HCT116 (cell line): Measurements from ENCODE around the gene GRIP2. TPM values are rescaled to one million over a fixed set of nuclear protein-coding genes. Genes with fewer than 3 reads are reported as not detected.

Source experiments
- ATAC-seq: fragments of 200-7000 bp; cut with Tn5 transposase; 2 replicates; pipeline ENCODE4 v1.9.1; 2020; ENCODE audit warnings: mild to moderate bottlenecking, moderate library complexity
- BruUV-seq: library from RNA; stranded (reverse); fragments of 400-500 nt; replicated peaks from 2 replicates; lab custom pipeline; 2021; lab: Mats Ljungman, UMichigan
- CTCF ChIA-PET: fragments of 300-600 bp; sonication (Branson Sonifier 250); formaldehyde crosslinking; loops from one replicate; lab custom pipeline; 2021; ENCODE audit warnings: antibody characterized with exemption; lab: Charles Lee
- POLR2A ChIA-PET: fragments of 300-600, 350-600 bp; sonication (Branson Sonifier 250); formaldehyde crosslinking; loops from one replicate; lab custom pipeline; 2021; ENCODE audit warnings: antibody characterized with exemption; lab: Charles Lee
- RAD21 ChIA-PET, 2 experiments: fragments of 300-600 bp; sonication (Branson Sonifier 250); formaldehyde crosslinking; loops; one replicate each; lab custom pipeline; 2023; ENCODE audit warnings: low total read pairs in 2 of 2; ENCODE audit not compliant: uncharacterized antibody in 2 of 2, unreplicated experiment in 2 of 2, low non-redundant PET in 1 of 2; lab: Charles Lee
- DNase-seq: peaks from one replicate; pipeline ENCODE4 v3.0.0-alpha.2; 2010; ENCODE audit warnings: low read depth, low spot score
- H2AFZ ChIP-seq: fragments of 200-600 bp; shearing (Covaris generic), sonication (generic); 2 replicates; pipeline ENCODE4 v1.6.1; 2017; ENCODE audit warnings: low read depth, mixed run types, mixed read lengths, antibody characterized with exemption, low read length; ENCODE audit not compliant: poor library complexity, severe bottlenecking
- H3K27ac ChIP-seq: 2 replicates; pipeline ENCODE4 v1.5.1; 2012; ENCODE audit warnings: low read depth, low read length
- H3K27me3 ChIP-seq: fragments of 200-600 bp; sonication (generic); 2 replicates; pipeline ENCODE4 v1.6.1; 2016; ENCODE audit warnings: mixed run types, low read length, mixed read lengths; ENCODE audit not compliant: insufficient read depth
- H3K36me3 ChIP-seq, 2 experiments: fragments of 200-500 bp in 1 of 2; fragments of 200-600 bp in 1 of 2; sonication (Bioruptor generic) in 1 of 2; sonication (generic) in 1 of 2; 2 replicates each; pipeline versions ENCODE4 v1.5.1 to v1.6.1; 2014 to 2016; ENCODE audit warnings: low read length in 2 of 2, inconsistent platforms in 1 of 2, mixed read lengths in 1 of 2, mixed run types in 1 of 2; ENCODE audit not compliant: insufficient read depth in 2 of 2, control insufficient read depth in 1 of 2
- H3K4me1 ChIP-seq, 2 experiments: fragments of 200-600 bp in 1 of 2; sonication (generic) in 1 of 2; 2 replicates each; pipeline versions ENCODE4 v1.5.1 to v1.6.1; 2012 to 2017; ENCODE audit warnings: low read length in 2 of 2, inconsistent platforms in 1 of 2, mild to moderate bottlenecking in 1 of 2, mixed read lengths in 1 of 2, mixed run types in 1 of 2, moderate library complexity in 1 of 2; ENCODE audit not compliant: insufficient read depth in 2 of 2, control insufficient read depth in 1 of 2
- H3K4me2 ChIP-seq: fragments of 200-600 bp; sonication (generic); 2 replicates; pipeline ENCODE4 v1.6.1; 2017; ENCODE audit warnings: mixed run types, low read length, mixed read lengths
- H3K4me3 ChIP-seq, 2 experiments: fragments of 200-600 bp in 1 of 2; sonication (generic) in 1 of 2; replicated peaks in 1 of 2; 2 replicates each; pipeline ENCODE4 v1.5.1; 2011 to 2016; ENCODE audit warnings: low read length in 2 of 2, control low read depth in 1 of 2, low read depth in 1 of 2, mild to moderate bottlenecking in 1 of 2, mixed read lengths in 1 of 2, mixed run types in 1 of 2
- H3K79me2 ChIP-seq: fragments of 200-600 bp; sonication (generic); 2 replicates; pipeline ENCODE4 v1.6.1; 2017; ENCODE audit warnings: mild to moderate bottlenecking, mixed run types, low read length, moderate library complexity, mixed read lengths; ENCODE audit not compliant: insufficient read depth
- H3K9ac ChIP-seq: fragments of 200-600 bp; sonication (generic); 2 replicates; pipeline ENCODE4 v1.6.1; 2016; ENCODE audit warnings: low read length, mixed read lengths
- H3K9me2 ChIP-seq: fragments of 200-600 bp; sonication (generic), shearing (Covaris generic); 2 replicates; pipeline ENCODE4 v1.6.1; 2017; ENCODE audit warnings: mixed run types, mild to moderate bottlenecking, moderate library complexity; ENCODE audit not compliant: insufficient read depth
- H3K9me3 ChIP-seq, 2 experiments: fragments of 200-500 bp in 1 of 2; fragments of 200-600 bp in 1 of 2; sonication (Bioruptor generic) in 1 of 2; sonication (generic) in 1 of 2; 2 replicates each; pipeline ENCODE4 v1.6.1; 2014 to 2017; ENCODE audit warnings: low read length in 2 of 2, mixed read lengths in 2 of 2, inconsistent platforms in 1 of 2, low read depth in 1 of 2, mild to moderate bottlenecking in 1 of 2, mixed run types in 1 of 2, moderate library complexity in 1 of 2; ENCODE audit not compliant: control insufficient read depth in 1 of 2, insufficient read depth in 1 of 2
- H4K20me1 ChIP-seq: fragments of 200-600 bp; sonication (generic), shearing (Covaris generic); 2 replicates; pipeline ENCODE4 v1.6.1; 2017; ENCODE audit warnings: mixed run types, mild to moderate bottlenecking, moderate library complexity; ENCODE audit not compliant: insufficient read depth
- ATF3 ChIP-seq: IDR thresholded peaks from 2 replicates; pipeline ENCODE4 v1.6.1; 2012
- CBX3 ChIP-seq: IDR thresholded peaks from 2 replicates; pipeline ENCODE4 v1.6.1; 2012; ENCODE audit warnings: low read depth
- CTCF ChIP-seq, 3 experiments: fragments of 200-600 bp in 1 of 3; sonication (generic) in 1 of 3; IDR thresholded peaks in 2 of 3; conservative IDR thresholded peaks in 1 of 3; 2 replicates each; pipeline ENCODE4 v1.5.1; 2012 to 2017; ENCODE audit warnings: low read depth in 2 of 3, low read length in 2 of 3, antibody characterized with exemption in 1 of 3, borderline replicate concordance in 1 of 3, control low read depth in 1 of 3, mild to moderate bottlenecking in 1 of 3, mixed read lengths in 1 of 3, mixed run types in 1 of 3, moderate library complexity in 1 of 3; ENCODE audit not compliant: insufficient read depth in 1 of 3
- EGR1 ChIP-seq: IDR thresholded peaks from 2 replicates; pipeline ENCODE4 v1.6.1; 2012; ENCODE audit warnings: low read depth
- MAX ChIP-seq: IDR thresholded peaks from 2 replicates; pipeline ENCODE4 v1.6.1; 2012
- RAD21 ChIP-seq: IDR thresholded peaks from 2 replicates; pipeline ENCODE4 v1.6.1; 2012; ENCODE audit warnings: low read depth, mild to moderate bottlenecking
- REST ChIP-seq: IDR thresholded peaks from 2 replicates; pipeline ENCODE4 v1.6.1; 2012; ENCODE audit warnings: low read depth
- SRF ChIP-seq: IDR thresholded peaks from 2 replicates; pipeline ENCODE4 v1.6.1; 2012; ENCODE audit warnings: low read depth
- TCF7L2 ChIP-seq: IDR thresholded peaks from 2 replicates; pipeline ENCODE4 v1.7.0; 2011; ENCODE audit warnings: borderline replicate concordance, inconsistent platforms; ENCODE audit not compliant: insufficient read depth, insufficient read length; ENCODE audit errors: extremely low read depth
- ZFX ChIP-seq: fragments of 450-650 bp; IDR thresholded peaks from 2 replicates; pipeline ENCODE4 v1.6.1; 2017
- intact Hi-C: fragments of 100-400 bp; cut with micrococcal nuclease; formaldehyde crosslinking; loops from 2 replicates; pipeline ENCODE4 v1.10.0; 2022
- total RNA-seq: library from RNA; stranded (reverse); gene quantifications from one replicate; pipeline ENCODE4 v1.2.1, GENCODE V29; 2021; ENCODE audit not compliant: unreplicated experiment

Gene GRIP2
- total RNA-seq, 1 experiment from 2014 or later = 0.34 TPM

GRCh38 chr3:14509796-14510100, 30.4 kb downstream of the GRIP2 start:
- RAD21 ChIA-PET = interaction anchor here in 1 of 2 experiments (1.1 kb wide), 1 partner anchor 411 kb away, joined by 3 read pairs; no protein-coding TSS in a partner anchor
- no TSS peak for BruUV-seq
- Histone ChIP-seq H3K4me3 (no peak overlapping the region), H2AFZ (no peak overlapping the region)
- TF ChIP-seq EGR1 (no peak), ZFX (no peak), CBX3 (no peak)
- TF ChIP-seq, all 23 proteins: peak for 0
- ATAC-seq (no peak), DNase-seq (no peak)
- Histone ChIP-seq H3K9me2 (no peaks in the 10 kb centered on the region), H3K4me2 (no peak overlapping the region), H3K4me1 (peaks cover 0 to 4% of the 10 kb centered on the region in 2 experiments; a peak in 1 of 4 replicates), H3K9me3 (no peaks in the 10 kb centered on the region), H3K9ac (no peak overlapping the region), H3K27ac (no peak overlapping the region), H3K36me3 (no peaks in the 10 kb centered on the region), H4K20me1 (no peaks in the 10 kb centered on the region), H3K27me3 (no peaks in the 10 kb centered on the region), H3K79me2 (no peaks in the 10 kb centered on the region)
- ChIA-PET CTCF (interaction anchor here (1.3 to 2.0 kb wide), 2 partner anchors 38 to 40 kb away, joined by 4 to 8 read pairs; no protein-coding TSS in a partner anchor), POLR2A (no interaction called here)
- intact Hi-C loops = loop anchor here (1.0 to 5.0 kb wide), 4 partner anchors 39 to 412 kb away; partner anchors contain the start of gene CCDC174

GRCh38 chr3:14508966-14509795, 31.0 kb downstream of the GRIP2 start:
- Histone ChIP-seq H3K9ac (no peak overlapping the region), H3K79me2 (no peaks in the 10 kb centered on the region), H3K4me3 (no peak overlapping the region), H3K27me3 (no peaks in the 10 kb centered on the region), H3K27ac (no peak overlapping the region), H3K4me1 (peaks cover 0 to 4% of the 10 kb centered on the region in 2 experiments; a peak in 1 of 4 replicates), H3K36me3 (no peaks in the 10 kb centered on the region), H3K9me2 (no peaks in the 10 kb centered on the region), H3K4me2 (peak overlapping the region; percentile 30), H4K20me1 (no peaks in the 10 kb centered on the region), H2AFZ (peak overlapping the region; percentile 88), H3K9me3 (no peaks in the 10 kb centered on the region)
- CTCF ChIA-PET = interaction anchor here (1.0 to 2.0 kb wide), 3 partner anchors 37 to 40 kb away, joined by 3 to 8 read pairs (median 4); no protein-coding TSS in a partner anchor
- POLR2A ChIA-PET = no interaction called here
- DNase-seq (peak; percentile 46), ATAC-seq (peak; percentile 92)
- TF ChIP-seq REST = no peak
- TF ChIP-seq RAD21 = peak; percentile 84
- no peak for TF ChIP-seq ZFX
- no peak for TF ChIP-seq ATF3
- no peak for TF ChIP-seq MAX
- peak; percentile 71 to 85 (median 74) for TF ChIP-seq CTCF (IDR thresholded peaks at IDR 0.05 in 2 of 3, conservative IDR thresholded peaks at IDR 0.05 in 1 of 3; ENCODE audit: borderline replicate concordance in 1 of 3, insufficient read depth in 1 of 3, low read depth in 2 of 3, low read length in 2 of 3)
- no peak for TF ChIP-seq TCF7L2
- no peak for TF ChIP-seq SRF
- BruUV-seq = no TSS peak
- RAD21 ChIA-PET = interaction anchor here in 1 of 2 experiments (1.1 kb wide), 1 partner anchor 411 kb away, joined by 3 read pairs; no protein-coding TSS in a partner anchor
- intact Hi-C loops = loop anchor here (1.0 to 5.0 kb wide), 4 partner anchors 39 to 412 kb away; partner anchors contain the start of gene CCDC174
